Measurements from ENCODE around the gene ZNF621.

Gene ZNF621

DNA sequence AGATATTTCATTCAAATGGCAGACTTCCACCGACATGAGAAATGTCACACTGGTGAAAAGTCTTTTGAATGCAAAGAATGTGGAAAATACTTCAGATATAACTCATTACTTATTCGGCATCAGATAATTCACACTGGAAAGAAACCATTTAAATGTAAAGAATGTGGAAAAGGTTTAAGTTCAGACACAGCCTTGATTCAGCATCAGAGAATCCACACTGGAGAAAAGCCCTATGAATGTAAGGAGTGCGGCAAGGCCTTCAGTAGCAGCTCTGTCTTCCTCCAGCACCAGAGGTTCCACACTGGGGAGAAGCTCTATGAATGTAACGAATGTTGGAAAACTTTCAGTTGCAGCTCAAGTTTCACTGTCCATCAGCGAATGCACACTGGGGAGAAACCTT is 8.6 kb upstream of the ZNF621 start:
- peak; percentile 42 to 83 for DNase-seq (ENCODE audit: low read depth in 2 of 2)
- no peak overlapping the region for H3K4me3 ChIP-seq (replicated peaks in 1 of 2; ENCODE audit: low read depth in 2 of 2, low read length in 2 of 2)
- TF ChIP-seq CTCF (IDR thresholded peaks at IDR 0.05; ENCODE audit: low read depth, low read length), result no peak

GRCh38 chr3:40518067-40518466 is 6.7 kb upstream of the ZNF621 start:
- no peak for TF ChIP-seq CTCF (IDR thresholded peaks at IDR 0.05; ENCODE audit: low read depth, low read length)
- DNase-seq (ENCODE audit: low read depth in 2 of 2), result no peak
- no peak overlapping the region for H3K4me3 ChIP-seq (replicated peaks in 1 of 2; ENCODE audit: low read depth in 2 of 2, low read length in 2 of 2)

- DNase-seq (ENCODE audit: low read depth in 2 of 2), result no peak
Observed at GRCh38 chr3:40518848-40519247, 5.9 kb upstream of the ZNF621 start.

GRCh38 chr3:40521254-40521653 is 3.5 kb upstream of the ZNF621 start:
- DNase-seq (ENCODE audit: low read depth in 2 of 2), result no peak
- no peak for TF ChIP-seq CTCF (IDR thresholded peaks at IDR 0.05; ENCODE audit: low read depth, low read length)
- H3K4me3 ChIP-seq (replicated peaks in 1 of 2; ENCODE audit: low read depth in 2 of 2, low read length in 2 of 2), result no peak overlapping the region

More at GRCh38 chr3:40518848-40519247, 5.9 kb upstream of the ZNF621 start:
- H3K4me3 ChIP-seq (replicated peaks in 1 of 2; ENCODE audit: low read depth in 2 of 2, low read length in 2 of 2), result no peak overlapping the region
- TF ChIP-seq CTCF (IDR thresholded peaks at IDR 0.05; ENCODE audit: low read depth, low read length), result no peak

- DNase-seq (ENCODE audit: low read depth in 2 of 2), result peak; percentile 2 to 7
- H3K4me3 ChIP-seq (replicated peaks in 1 of 2; ENCODE audit: low read depth in 2 of 2, low read length in 2 of 2), result no peak overlapping the region
- no peak for TF ChIP-seq CTCF (IDR thresholded peaks at IDR 0.05; ENCODE audit: low read depth, low read length)
Observed at GRCh38 chr3:40523781-40524180, 979 bp upstream of the ZNF621 start.

- H3K4me3 ChIP-seq (replicated peaks in 1 of 2; ENCODE audit: low read depth in 2 of 2, low read length in 2 of 2), result peak overlapping the region; percentile 71 to 75
- TF ChIP-seq CTCF (IDR thresholded peaks at IDR 0.05; ENCODE audit: low read depth, low read length), result no peak
- DNase-seq (ENCODE audit: low read depth in 2 of 2), result peak in 1 of 2 donors; percentile 26
Observed at GRCh38 chr3:40524222-40524567, 565 bp upstream of the ZNF621 start.

- TF ChIP-seq CTCF (IDR thresholded peaks at IDR 0.05; ENCODE audit: low read depth, low read length), result no peak
- H3K4me3 ChIP-seq (replicated peaks in 1 of 2; ENCODE audit: low read depth in 2 of 2, low read length in 2 of 2), result no peak overlapping the region
- no peak for DNase-seq (ENCODE audit: low read depth in 2 of 2)
Observed at GRCh38 chr3:40528426-40528825, 3.7 kb downstream of the ZNF621 start.
